HG03039 (cell line): ENCODE data around the gene BPIFB3.
"Not testable (repeated sequence)": the region's sequence is repeated elsewhere in the genome, so short reads cannot be mapped to it uniquely, and the experiment has no call there.

Experiments
- ATAC-seq: cut with Tn5 transposase; IDR thresholded peaks from one replicate; pipeline ENCODE4 v1.9.1; 2021; ENCODE audit warnings: mild to moderate bottlenecking, moderate library complexity; ENCODE audit not compliant: unreplicated experiment

BPIFB3 gene

GRCh38 chr20:33112547-33113386 is 59.1 kb downstream of the BPIFB3 start:
- no peak for ATAC-seq

DNA sequence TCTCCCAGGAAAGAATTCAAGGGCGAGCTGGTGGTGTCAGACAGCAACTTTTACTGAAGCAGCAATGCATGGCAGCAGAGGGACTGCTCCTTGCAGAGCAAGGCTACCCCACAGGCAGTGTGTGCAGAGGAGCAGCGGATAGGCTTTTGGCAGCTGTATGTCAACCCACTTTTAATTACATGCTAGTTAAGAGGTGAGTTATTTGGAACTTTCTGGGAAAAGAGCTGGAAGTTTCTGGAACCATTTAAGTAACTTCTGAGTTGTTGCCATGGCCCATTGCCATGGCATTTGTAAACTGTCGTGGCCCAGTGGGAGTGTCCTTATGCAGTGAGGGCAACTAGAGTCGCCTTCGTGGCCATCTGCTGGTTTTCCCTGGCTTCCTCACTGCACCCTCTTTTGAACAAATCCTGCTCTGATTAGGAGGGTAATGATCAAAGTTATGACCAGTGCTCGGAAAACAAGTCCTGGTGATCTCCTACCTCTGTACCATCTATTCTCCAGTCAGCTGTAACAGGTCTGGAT is 59.7 kb downstream of the BPIFB3 start:
- ATAC-seq = no peak

GRCh38 chr20:33115501-33115900 is 61.8 kb downstream of the BPIFB3 start:
- ATAC-seq = not testable (repeated sequence)

DNA sequence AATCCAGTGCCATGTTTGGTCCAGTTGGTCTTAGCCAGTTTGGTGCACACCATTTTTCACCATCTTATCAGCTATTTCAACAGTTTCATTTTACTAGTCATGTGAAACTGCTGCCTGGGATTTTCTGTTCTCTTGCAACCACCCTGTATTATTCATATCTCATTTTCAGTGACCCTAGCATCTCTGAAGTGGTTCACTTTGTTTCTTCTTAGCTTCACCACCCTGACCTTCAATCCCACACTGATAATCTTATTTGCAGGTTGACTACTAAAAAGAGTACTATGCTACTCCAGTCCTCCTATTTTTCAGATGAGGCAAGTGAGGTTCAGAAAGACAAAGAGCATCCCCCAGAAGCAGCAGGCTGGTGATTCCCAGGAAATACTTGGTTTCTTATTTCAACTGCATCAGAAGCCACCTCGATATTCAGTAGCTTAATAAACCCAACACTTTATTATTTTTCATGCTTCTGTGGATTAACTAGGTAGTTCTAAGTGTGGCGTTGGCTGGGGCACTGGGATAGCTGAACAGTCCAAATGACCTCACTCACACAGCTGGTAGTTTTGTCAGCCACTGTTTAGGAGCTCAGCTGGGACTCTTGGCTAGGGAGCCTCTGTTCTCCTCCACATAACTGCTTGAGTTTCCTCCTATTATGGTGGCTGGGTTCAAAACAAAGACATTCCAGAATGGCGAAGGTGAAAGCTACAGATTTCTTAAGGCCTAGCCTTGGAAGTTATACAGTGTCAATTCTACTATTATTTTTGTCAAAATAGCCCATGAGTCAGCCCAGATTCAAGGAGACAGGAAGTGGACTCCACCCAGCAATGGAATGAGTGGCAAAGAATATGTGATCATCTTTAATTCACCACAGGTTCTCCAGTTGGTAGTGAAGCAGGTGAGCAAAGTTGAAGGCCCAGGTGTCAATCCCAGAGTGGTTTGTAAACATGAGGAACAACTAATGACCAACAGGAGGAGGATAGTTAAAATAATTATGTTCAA is 66.3 kb downstream of the BPIFB3 start:
- no peak for ATAC-seq

DNA sequence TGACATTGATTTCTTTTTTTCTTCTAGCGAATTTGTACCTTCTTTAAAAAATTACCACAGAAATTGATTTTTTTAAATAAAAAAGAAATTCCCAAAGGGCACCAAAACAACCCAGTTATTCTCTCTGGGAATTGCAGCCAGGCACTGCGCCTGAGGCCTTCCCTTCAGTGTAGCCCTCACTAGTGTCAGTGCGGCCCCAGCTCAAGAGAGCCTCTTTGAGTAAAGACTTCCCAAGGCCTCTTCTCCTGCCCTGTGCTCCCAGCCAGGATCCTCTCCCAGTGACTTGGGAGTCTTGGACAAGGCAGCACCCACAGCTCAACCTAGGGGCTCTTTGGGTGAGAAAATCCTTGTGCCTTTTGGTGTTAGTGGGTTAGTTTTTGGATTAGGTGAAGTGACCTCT is 67.2 kb downstream of the BPIFB3 start:
- no peak for ATAC-seq

DNA sequence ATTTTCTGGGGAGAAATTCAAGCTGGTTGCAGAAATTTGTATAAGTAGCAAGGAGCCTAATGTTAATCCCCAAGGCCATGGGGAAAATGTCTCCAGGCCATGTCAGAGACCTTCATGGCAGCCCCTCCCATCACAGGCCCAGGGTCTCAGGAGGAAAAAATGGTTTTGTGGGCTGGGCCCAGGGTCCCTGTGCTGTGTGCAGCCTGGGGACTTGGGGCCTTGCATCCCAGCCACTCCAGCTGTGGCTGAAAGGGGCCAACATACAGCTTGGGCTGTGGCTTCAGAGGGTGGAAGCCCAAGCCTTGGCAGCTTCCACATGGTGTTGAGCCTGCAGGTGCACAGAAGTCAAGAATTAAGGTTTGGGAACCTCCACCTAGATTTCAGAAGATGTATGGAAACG is 68.6 kb downstream of the BPIFB3 start:
- ATAC-seq = not testable (repeated sequence)
